ENCODE results near the gene NBAS.

- TF ChIP-seq CTCF (IDR thresholded peaks at IDR 0.05) (no peak), POLR2A (IDR thresholded peaks at IDR 0.05) (no peak), POLR2AphosphoS5 (IDR thresholded peaks at IDR 0.05; ENCODE audit: insufficient read depth in 1 of 2, low read depth in 1 of 2) (peak; percentile 67 to 82)
These were observed at the start of gene NBAS for GRCh38 chr2:15560988-15561573.
